HEK293 (cell line): Measurements from ENCODE around the gene MPZL2.

Experiments
- BCL6B ChIP-seq: fragments of 450-650 bp; formaldehyde crosslinking; IDR thresholded peaks from 2 replicates; pipeline ENCODE4 v1.5.1; 2017; ENCODE audit warnings: missing biosample characterization, missing genetic modification characterization
- GFI1B ChIP-seq: fragments of 450-650 bp; formaldehyde crosslinking; IDR thresholded peaks from 2 replicates; pipeline ENCODE4 v1.5.1; 2016; ENCODE audit warnings: missing biosample characterization, missing genetic modification characterization
- HOXA7 ChIP-seq: sonication (generic); formaldehyde crosslinking; IDR thresholded peaks from 2 replicates; pipeline ENCODE4 v1.8.1; 2022; ENCODE audit warnings: missing genetic modification reagents, borderline replicate concordance
- HOXC10 ChIP-seq: sonication (generic); formaldehyde crosslinking; IDR thresholded peaks from 2 replicates; pipeline ENCODE4 v1.8.1; 2023; ENCODE audit warnings: mild to moderate bottlenecking, missing genetic modification reagents
- KLF17 ChIP-seq: fragments of 450-650 bp; formaldehyde crosslinking; IDR thresholded peaks from 2 replicates; pipeline ENCODE4 v1.5.1; 2016; ENCODE audit warnings: missing biosample characterization, missing genetic modification characterization
- MZF1 ChIP-seq: fragments of 450-650 bp; formaldehyde crosslinking; IDR thresholded peaks from 2 replicates; pipeline ENCODE4 v1.5.1; 2017; ENCODE audit warnings: missing biosample characterization, missing genetic modification characterization, borderline replicate concordance
- OSR2 ChIP-seq: fragments of 450-650 bp; formaldehyde crosslinking; IDR thresholded peaks from 2 replicates; pipeline ENCODE4 v1.5.1; 2016; ENCODE audit warnings: missing biosample characterization, missing genetic modification characterization
- PRDM1 ChIP-seq: fragments of 450-650 bp; formaldehyde crosslinking; IDR thresholded peaks from 2 replicates; pipeline ENCODE4; 2016; ENCODE audit warnings: missing biosample characterization, missing genetic modification characterization
- REST ChIP-seq: fragments of 450-650 bp; formaldehyde crosslinking; IDR thresholded peaks from 2 replicates; pipeline ENCODE4 v1.5.1; 2016; ENCODE audit warnings: missing biosample characterization, missing genetic modification characterization
- SALL2 ChIP-seq: fragments of 450-650 bp; formaldehyde crosslinking; IDR thresholded peaks from 2 replicates; pipeline ENCODE4 v1.5.0; 2017; ENCODE audit warnings: missing biosample characterization, mild to moderate bottlenecking, missing genetic modification characterization, borderline replicate concordance
- TRIM28 ChIP-seq: IDR thresholded peaks from 2 replicates; pipeline ENCODE4 v1.6.1; 2011; ENCODE audit warnings: low read length, control low read depth, borderline replicate concordance
- WT1 ChIP-seq: fragments of 450-650 bp; formaldehyde crosslinking; IDR thresholded peaks from 2 replicates; pipeline ENCODE4 v1.5.1; 2016; ENCODE audit warnings: missing biosample characterization, missing genetic modification characterization
- ZBTB21 ChIP-seq: fragments of 450-650 bp; formaldehyde crosslinking; IDR thresholded peaks from 2 replicates; pipeline ENCODE4 v1.5.1; 2017; ENCODE audit warnings: missing biosample characterization, missing genetic modification characterization
- ZFHX2 ChIP-seq: fragments of 450-650 bp; formaldehyde crosslinking; conservative IDR thresholded peaks from 2 replicates; pipeline ENCODE4 v1.5.1; 2016; ENCODE audit warnings: missing biosample characterization, missing genetic modification characterization
- ZFP3 ChIP-seq: fragments of 450-650 bp; formaldehyde crosslinking; IDR thresholded peaks from 2 replicates; pipeline ENCODE4 v1.5.1; 2016; ENCODE audit warnings: low read depth, missing biosample characterization, missing genetic modification characterization
- ZIC2 ChIP-seq: fragments of 450-650 bp; formaldehyde crosslinking; IDR thresholded peaks from 2 replicates; pipeline ENCODE4 v1.5.1; 2016; ENCODE audit warnings: missing biosample characterization, missing genetic modification characterization
- ZNF10 ChIP-seq: fragments of 450-650 bp; formaldehyde crosslinking; IDR thresholded peaks from 2 replicates; pipeline ENCODE4 v1.5.1; 2017; ENCODE audit warnings: missing biosample characterization, missing genetic modification characterization
- ZNF184 ChIP-seq: fragments of 450-650 bp; IDR thresholded peaks from 2 replicates; pipeline ENCODE4 v1.5.1; 2018; ENCODE audit warnings: missing biosample characterization, mild to moderate bottlenecking, missing genetic modification characterization
- ZNF202 ChIP-seq: fragments of 450-650 bp; formaldehyde crosslinking; IDR thresholded peaks from 2 replicates; pipeline ENCODE4 v1.5.1; 2016; ENCODE audit warnings: missing biosample characterization, missing genetic modification characterization, borderline replicate concordance
- ZNF426 ChIP-seq: fragments of 450-650 bp; formaldehyde crosslinking; IDR thresholded peaks from 2 replicates; pipeline ENCODE4 v1.5.1; 2017; ENCODE audit warnings: missing biosample characterization, missing genetic modification characterization, mild to moderate bottlenecking, inconsistent platforms, moderate library complexity
- ZNF518A ChIP-seq: fragments of 450-650 bp; formaldehyde crosslinking; conservative IDR thresholded peaks from 2 replicates; pipeline ENCODE4 v1.5.1; 2016; ENCODE audit warnings: low read depth, missing biosample characterization, missing genetic modification characterization
- ZNF580 ChIP-seq: fragments of 450-650 bp; formaldehyde crosslinking; IDR thresholded peaks from 2 replicates; pipeline ENCODE4 v1.5.1; 2016; ENCODE audit warnings: missing biosample characterization, missing genetic modification characterization
- ZXDB ChIP-seq: fragments of 450-650 bp; formaldehyde crosslinking; IDR thresholded peaks from 2 replicates; pipeline ENCODE4 v1.5.1; 2016; ENCODE audit warnings: missing biosample characterization, missing genetic modification characterization

MPZL2 gene

GRCh38 chr11:118240999-118241763, 22.9 kb downstream of the MPZL2 start (continued):
- no peak for TF ChIP-seq OSR2 (tag by site-specific recombination)
- peak; percentile 85 for TF ChIP-seq PRDM1
- TF ChIP-seq ZNF426 = no peak
- no peak for TF ChIP-seq ZNF202 (tag by site-specific recombination)
- TF ChIP-seq GFI1B = 0 out of 2 replicates have a peak, but pooled peaks have one; percentile 3
- TF ChIP-seq HOXC10 = no peak
- TF ChIP-seq ZNF10 (tag by site-specific recombination) = no peak
- no peak for TF ChIP-seq SALL2 (tag by site-specific recombination)
- no peak for TF ChIP-seq ZNF184
- TF ChIP-seq ZNF518A (tag by site-specific recombination) = no peak; the same call in 1 of the 2 replicates
- no peak for TF ChIP-seq HOXA7 (CRISPR knock-in tag)
- no peak for TF ChIP-seq REST (tag by site-specific recombination)
- TF ChIP-seq ZXDB (tag by site-specific recombination) = 0 out of 2 replicates have a peak, but pooled peaks have one; percentile 45
- TF ChIP-seq ZFP3 (tag by site-specific recombination) = no peak
- peak; percentile 93 for TF ChIP-seq ZFHX2 (tag by site-specific recombination)
- no peak for TF ChIP-seq ZIC2
- no peak for TF ChIP-seq TRIM28
- TF ChIP-seq ZNF580 = 0 out of 2 replicates have a peak, but pooled peaks have one; percentile 8
- no peak for TF ChIP-seq BCL6B (tag by site-specific recombination)
- no peak for TF ChIP-seq WT1 (tag by site-specific recombination)
- TF ChIP-seq ZBTB21 = peak; percentile 51; the same call in 1 of the 2 replicates
- TF ChIP-seq MZF1 (tag by site-specific recombination) = no peak
- TF ChIP-seq KLF17 (tag by site-specific recombination) = no peak
